Activated T-helper 1 cell treated with Interleukin-2 at 50 U/mL for 16 hours (primary cell): ENCODE results near the gene MMP24OS.
A peak's percentile ranks its signal among the peaks of the same experiment; 100 is the strongest.

ENCODE experiments used
- DNase-seq: peaks from one replicate; pipeline ENCODE4 v3.0.0-alpha.2; 2020; ENCODE audit warnings: low read depth

MMP24OS gene

DNA sequence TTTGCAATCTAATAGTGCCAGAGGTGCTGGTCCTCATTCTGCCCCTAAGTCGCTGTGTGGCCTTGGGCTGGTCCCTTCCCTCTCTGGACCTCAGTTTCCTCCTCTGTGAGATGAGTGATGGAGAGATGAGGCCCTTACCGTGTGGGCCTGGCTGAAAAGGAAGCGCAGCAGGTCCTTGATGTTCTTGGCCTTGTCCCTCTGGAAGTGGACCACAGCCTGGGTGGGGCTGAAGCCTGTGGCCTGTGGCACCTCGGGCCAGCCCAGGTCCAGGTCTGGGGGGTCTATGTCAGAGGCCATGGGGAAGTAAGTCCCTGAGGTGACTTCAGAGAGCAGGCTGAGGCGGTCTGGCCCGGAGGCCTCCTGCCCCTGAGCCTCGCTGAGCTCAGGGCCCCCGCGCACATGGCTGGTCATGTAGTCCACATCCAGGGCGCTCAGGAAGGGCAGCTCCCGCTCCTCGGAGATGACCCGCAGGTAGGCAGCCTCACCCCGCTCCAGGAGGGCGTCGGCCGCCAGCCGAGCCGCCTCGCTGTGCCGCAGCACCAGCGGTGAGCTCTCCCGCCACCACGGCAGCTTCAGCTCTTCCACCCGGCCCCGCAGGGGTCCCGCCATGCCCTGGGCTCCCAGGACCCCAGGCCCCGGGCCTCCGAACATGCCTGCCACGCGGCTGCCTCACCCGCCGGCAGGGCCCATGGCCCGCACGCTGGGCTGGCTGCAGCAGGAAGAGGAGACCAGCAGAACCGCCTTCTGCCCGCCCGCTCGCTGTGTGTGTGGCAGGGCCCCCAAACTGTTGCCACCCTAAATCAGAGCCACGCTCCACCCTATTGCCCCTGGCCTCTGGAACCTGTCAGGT is 14.0 kb upstream of the MMP24OS start, which contains the start of gene FAM83C:
FAM83C (minus strand) TSS at position 772 of the 850 bp plus-strand sequence; CDS start at position 651, 121 bp downstream.
- DNase-seq, result no peak

DNA sequence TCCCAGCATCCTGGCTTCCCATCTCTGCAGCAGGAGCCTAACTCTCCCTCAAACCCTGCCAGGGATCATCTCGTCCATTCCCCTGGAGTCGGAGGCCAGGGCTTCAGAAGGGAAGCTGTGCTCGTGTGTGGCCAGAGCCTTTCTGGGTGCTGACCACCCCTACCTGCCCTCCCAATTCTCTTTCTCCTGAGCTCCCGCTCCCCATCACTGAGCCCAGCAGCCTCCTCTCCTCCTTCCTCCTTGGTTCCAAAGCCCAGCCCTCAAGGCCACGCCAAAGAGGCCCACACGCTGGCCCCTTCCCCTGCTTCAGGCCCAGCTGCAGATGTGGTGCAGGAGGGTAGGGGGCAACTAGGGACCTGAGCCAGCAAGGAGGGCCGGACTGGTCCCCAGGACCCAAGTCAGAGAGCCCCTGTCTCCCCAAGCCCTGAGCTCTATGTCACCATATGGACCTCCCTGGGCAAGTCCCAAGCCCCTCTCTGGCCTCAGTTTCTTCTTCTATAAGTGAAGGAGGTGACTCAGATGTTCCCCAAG is 13.0 kb upstream of the MMP24OS start:
- no peak for DNase-seq

DNA sequence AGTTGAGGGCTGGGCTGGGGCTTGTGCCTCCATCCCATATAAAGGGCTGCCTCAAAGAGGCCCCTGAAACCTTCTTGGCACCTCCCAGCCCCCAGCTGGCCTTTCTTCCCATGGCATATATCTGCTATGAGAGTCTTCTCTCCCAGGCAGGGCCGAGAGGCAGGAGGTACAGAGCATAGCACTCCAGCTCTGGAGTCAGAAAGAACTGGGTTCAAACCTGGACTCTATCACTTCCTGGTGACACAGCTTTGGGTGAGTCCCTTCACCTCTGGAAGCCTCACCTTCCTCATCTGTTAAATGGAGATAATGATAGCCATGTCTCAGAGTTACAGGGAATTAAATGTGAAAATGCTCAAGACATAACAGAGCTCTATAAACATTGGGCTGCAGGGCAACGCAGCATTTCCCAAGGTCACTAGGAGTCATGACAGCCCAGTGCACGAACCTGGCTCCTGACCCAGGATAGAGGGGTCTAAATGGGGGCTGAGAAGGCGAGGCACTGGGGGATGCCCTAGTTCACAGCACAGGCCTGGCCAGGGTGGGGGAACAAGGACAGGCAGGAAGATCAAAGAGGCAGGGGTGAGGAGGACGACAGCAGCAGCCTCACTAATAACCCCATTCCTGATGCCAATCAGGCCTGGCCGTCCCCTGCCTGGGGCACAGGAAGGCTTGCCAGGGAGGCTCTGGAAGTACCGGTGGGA is 12.4 kb upstream of the MMP24OS start:
- no peak for DNase-seq

DNA sequence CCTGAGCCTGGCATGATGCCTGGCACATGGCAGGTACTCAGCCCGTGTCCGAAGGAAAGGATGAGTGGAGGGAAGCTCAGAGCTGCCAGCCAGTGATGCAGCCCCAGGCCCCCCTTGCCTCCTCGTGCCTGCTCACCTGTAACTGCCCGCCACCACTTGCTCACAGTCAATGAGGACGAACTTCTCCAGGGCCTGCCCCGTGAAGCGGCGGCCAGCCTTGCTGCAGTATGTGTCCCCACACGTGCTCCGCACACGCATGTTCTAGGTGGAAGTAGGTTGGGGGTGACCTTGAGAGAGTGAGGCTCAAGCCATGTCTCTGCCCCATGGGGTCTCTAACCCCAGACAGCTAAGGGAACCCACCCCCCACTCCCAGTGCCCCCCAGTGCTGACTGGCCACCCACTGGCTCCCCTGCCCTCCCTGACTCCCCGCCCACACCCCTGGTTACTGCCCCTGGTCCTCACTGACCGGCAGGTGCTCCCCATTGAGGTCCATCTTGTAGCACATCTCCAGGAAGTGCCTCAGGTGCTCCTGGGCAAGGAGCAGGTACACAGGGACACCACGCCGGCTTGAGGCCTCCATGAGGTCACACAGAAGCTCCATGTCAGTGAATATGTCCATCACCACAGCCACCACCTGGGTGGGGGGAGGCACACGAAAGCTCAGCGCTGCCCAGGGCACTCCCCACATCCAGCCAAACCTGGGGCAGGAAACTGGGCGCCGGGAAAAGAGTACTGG is 10.6 kb upstream of the MMP24OS start:
- no peak for DNase-seq

DNA sequence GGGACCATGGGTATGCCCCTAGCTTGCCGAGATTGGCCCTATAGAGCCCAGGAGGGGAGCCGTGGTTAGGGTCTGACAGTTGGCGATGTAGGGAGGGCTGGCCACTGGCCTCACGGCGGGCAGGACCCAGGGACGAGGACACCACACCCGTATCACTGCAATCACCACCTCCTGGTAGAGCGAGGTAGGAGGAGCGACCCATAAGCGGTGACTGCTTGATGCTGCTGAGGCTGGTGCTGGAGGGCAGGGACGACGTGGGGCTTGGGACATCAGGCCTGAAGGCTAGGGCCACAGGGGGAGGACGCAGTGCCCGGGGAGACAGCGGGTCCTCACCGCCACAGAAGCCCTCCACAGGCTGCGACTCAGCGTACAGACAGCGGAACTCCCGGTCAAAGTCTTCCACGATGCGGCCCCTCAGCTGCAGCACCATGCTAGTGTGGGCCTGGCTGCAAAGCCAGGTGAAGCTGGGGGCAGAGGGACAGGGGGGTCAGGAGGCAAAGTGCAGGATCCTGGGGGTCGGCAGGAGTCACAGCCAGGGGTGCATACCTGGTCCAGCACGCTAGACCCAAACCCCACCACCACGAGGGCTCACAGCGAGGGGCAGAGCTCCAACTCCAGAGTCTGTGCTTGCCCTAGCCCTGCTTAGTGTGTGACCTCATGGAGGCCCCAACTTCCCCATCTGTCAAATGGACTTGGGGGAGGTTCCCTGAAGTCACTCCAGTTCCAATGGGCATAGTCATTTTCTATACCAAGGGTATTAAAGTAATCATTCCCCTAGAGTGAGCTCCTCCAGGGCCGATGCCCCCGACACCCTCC is 9.8 kb upstream of the MMP24OS start:
- no peak for DNase-seq

DNA sequence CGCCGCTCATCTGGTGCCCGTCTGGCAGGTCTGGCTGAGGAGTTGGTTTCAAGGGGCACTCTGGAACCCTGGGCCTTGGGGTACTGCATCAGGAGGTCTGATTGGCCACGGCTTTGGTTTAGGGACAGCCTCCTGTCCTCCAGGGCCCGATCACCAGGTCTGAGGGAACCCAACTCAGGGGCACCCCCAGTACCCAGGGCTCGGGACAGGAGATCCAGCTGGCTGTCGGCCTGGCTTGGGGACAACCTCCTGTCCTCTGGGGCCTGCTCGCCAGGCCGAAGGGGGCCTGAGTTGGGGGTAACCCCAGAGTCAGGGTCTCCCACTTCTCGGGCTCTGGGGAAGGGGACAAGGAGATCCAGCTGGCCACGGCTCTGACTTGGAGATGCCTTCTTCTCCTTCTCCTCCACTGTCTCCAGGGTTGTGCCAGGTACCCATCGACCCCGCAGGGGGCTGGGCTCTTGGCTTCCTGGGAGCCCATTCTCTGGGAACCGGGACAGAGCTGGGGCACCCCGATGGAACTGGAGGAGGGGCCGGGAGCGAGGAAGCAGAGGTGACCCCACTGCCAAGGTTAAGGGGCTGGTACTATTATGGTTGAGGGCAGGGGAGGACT is 9.1 kb upstream of the MMP24OS start:
- DNase-seq, result no peak

DNA sequence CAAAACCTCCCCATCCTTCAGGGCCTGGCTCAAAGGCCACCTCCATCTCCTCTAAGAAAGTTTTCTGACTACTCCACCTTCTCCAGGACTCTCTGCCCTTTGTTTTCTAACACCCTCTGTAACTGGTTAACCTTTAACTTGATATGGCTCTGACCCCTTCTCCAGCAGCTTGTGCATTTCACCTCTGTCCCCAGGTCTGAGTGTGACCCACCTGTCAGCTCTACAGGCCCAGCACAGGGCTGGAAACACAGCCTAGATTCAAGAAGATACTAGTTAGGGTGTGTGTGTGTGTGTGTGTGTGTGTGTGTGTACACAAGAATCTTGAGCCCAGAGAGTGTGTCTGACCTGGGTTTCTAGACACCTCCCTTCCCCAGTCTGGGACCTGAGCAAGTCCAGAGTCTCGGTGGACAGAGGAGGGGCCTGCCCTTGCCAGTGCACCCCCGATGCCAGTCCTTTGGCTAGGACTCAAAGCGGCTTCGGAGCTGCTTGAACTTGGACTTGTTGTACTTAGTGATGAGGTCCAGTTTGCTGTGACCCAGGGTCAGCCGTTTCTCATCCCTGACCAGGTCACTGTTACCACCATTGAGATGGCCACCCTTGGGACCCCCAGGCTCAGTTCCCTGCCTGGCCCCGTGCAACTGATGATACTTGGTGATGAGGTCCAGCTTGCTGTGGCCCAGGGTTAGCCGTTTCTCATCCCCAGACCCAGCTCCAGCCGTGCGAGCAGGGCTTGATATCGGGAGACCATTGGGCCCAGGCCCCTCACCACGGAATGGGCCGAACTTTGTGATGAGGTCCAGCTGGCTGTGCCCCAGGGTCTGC is 8.4 kb upstream of the MMP24OS start:
- no peak for DNase-seq

DNA sequence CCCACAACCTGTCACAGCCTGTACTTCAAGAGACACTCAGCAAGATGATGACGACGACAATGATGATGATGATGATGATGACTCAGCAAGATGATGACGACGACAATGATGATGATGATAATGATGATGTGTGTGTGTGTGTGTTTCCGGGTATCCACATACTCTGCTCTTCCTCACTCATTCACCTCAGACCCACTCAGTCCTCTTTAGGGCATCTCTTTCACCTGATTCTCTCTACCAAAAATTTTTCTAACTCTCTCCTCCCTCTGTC is 7.8 kb upstream of the MMP24OS start:
- DNase-seq, result no peak

DNA sequence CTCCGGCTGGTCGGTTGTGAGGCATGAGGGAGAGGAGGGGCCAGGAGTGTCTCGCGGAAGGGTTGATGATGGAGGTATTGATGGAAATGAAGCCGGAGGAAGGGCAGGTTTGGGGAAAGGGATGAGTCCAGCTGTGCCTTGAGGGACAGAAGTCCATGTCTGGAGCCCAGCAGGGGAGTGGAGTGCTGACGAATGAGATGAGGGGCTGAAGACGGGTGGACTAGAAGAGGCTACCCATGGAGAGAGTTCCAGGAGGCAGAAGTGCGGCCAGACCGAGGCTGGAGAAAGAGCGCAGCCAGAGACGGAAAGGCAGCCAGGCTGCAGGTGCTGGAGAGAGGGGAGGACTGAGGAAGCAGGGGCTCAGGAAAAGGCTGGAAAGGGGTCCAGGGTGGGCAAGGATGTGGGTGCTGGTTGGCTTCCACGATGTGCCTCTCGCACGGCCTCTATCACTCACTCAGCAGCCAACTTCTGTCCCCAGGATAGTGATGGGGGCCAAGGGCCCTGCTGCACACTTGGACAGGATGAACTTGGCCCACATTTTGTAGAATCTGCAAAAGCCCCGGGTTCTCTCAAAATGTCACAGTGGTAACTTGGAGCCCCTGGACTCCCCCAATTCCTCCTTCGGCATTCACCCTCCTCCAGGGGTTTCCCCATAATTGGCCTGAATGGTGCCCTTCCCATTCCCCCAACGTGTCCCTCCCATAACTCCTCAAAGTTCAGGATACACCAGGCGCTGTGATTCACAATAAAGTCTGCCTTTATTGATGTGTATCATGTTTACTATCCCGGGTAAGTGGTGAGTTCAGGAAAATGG is 7.3 kb upstream of the MMP24OS start:
- DNase-seq, result no peak

DNA sequence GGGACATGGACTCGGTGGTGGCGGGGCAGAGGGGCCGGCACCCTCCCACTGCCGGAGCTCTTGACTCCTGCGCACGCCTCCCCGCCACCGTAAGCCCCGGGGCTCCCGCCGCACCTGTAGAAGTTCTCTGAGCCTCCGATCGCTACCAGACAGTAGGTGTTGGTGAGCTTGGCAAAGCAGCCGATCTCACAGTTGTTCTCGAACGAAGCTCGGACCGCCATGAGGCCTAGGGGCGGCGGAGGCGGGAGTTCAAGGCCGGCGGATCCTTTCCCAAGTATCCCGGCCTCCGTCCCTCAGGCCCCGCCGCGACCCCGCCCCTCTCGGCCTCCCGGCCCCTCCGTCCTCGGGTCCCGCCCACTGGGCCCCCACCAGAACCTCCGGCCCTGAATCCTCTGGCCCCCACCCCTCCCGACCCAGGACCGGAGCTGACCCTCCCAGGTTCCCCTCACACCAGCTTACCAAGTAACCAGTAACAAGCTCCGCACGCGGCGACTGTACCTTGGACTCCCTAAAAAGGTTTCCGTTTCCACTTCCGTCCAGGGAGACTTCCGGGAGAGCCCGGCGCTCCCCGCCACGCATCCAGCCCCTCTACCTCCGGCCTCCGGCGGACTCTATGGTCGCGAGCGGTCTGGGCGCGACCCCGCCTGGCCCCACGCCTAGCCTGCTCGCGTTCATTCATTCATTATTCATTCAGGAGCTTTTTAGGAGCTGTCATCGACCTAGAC is 6.5 kb upstream of the MMP24OS start, which contains the start of gene EIF6:
EIF6 (minus strand) TSS at position 506 of the 725 bp plus-strand sequence; CDS start at position 221, 285 bp downstream.
- DNase-seq, result peak; percentile 53

DNA sequence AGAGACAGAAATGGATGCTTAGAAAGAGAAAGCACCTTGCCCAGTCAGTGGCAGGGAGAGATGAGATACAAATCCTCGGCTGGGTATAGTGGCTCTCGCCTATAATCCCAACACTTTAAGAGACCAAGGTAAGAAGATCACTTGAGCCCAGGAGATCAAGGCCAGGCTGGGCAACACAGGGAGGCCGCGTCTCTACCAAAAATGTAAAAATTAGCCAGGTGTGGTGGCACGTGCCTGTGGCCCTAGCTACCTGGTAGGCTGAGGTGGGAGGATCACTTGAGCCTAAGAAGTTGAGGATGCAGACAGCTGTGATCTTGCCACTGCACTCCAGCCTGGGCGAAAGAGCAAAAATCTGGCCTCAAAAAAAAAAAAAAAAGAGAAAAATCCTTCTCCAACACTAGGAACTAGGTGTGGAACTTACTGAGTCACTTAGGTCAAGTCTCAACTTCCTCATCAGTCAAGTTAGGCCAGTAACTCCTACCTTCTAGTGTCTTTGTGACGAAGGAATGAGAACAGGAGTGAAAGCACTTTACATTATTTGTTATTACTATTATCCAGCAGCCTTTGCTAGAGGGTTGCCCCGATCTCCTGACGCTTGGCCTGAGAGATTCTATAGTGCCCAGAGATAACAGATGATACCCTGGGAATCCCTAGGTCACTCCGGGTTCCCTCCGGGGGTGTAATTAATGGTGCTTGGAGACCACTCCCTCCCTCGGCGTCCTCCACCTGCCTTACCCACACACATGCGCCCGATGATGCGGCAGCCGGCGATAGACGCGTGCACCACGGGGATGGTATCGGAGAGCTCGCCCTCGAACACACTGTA is 5.7 kb upstream of the MMP24OS start:
- no peak for DNase-seq

DNA sequence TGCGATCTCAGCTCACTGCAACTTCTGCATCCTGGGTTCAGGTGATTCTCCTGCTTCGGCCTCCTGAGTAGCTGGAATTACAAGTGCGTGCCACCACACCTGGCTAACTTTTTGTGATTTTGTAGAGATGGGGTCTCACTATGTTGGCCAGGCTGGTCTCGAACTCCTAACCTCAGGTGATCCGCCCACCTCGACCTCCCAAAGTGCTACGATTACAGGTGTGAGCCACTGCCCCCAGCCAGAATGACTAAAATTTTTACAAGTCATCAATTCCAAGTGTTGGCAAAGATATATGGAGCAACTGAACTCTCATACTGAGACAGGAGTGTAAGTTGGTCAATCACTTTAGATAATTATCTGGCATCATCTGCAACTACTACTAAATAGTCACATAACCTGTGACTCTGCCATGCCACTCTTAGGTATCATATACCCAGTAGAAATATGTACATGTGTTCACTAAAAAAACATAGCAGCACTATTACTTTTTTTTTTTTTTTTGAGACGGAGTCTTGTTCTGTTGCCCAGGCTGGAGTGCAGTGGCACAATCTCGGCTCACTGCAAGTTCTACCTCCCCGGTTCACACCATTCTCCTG is 3.7 kb upstream of the MMP24OS start:
- DNase-seq, result no peak

DNA sequence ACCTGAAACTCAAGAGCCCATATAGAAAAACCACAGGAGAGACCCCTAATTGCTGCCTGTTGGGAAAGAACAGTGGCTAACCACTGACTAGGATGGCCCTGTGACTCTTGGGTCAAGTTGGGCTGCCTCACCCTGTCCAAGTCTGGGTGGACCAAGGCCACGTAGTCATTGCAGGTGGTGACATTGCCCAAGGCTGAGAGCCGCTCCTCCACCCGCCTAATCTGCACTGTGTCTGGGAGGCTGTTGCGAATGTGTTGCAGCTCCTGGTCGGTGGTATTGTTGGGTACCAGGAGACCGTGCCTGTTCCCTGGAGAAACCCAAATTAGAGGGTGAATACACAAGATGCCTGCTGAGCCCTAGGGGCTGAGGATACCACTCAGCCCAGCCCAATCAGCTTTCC is 2.6 kb upstream of the MMP24OS start:
- DNase-seq, result no peak

DNA sequence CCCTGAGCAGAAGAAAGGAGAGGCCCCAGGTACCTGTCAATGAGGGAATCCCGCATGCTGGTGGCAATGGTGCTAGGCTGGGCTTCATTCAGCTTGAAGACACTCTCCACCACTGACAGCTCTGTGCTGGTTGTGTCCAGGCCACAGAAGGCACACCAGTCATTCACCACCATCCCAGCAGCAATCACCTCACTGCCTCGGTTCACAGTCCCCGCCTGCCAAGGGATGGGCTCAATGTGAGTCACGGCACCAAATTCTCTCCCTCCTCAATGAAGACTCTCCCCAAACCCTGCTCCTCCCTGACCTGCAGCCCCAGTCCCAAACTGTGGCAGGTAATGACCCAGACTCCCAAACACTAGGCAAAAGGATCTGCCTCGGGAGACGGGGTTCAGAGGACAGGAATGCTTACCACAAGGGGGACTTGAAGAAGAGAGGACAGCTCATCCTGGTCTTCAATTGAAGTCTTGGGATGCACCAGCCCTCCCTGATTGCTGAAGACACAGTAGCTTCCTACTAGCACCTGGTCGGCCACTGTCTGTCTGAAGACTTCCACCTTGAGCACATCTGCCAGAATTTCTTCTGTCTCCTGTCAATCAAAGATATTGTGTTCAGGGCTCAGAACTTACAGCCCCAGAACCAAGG is 1.7 kb upstream of the MMP24OS start:
- no peak for DNase-seq

DNA sequence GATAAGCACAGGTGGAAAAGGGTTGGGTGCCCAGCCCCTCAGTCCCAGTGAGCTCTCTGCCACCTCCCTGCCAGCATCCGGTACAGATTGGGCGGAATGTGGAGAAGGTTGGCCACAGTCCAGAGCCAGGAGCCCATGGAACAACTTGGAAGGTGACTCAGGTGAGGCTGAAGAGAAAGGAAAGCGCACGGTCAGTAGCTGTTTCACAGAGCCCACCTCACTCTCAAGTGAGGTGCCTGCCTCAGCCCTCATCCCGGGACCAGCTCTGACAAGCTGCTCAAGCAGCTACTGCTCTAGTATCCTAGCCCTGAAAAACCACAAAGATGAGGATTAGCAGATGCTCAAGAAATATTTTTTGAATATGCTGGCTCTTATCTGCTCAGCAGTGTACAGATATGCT is 1.1 kb upstream of the MMP24OS start:
- no peak for DNase-seq

DNA sequence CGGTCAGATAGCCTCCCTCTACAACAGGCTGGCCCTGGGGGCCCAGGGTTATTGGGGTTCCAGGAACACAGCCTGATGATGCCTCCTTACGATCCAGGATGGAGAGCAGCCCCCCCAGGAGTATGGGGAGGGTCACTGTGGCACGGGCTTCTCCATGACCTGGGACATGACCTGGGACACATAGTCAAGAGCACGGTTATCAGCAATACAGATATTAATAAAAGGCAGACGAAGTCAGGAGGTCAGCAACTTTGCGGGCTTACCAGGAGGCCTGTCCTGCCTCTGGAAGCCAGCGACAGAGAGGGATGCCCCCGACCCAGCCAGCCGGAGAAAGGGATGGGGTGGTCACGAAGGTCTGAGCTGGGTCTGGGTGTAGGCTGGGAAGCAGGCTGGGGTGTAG is 795 bp downstream of the MMP24OS start:
- DNase-seq, result no peak

DNA sequence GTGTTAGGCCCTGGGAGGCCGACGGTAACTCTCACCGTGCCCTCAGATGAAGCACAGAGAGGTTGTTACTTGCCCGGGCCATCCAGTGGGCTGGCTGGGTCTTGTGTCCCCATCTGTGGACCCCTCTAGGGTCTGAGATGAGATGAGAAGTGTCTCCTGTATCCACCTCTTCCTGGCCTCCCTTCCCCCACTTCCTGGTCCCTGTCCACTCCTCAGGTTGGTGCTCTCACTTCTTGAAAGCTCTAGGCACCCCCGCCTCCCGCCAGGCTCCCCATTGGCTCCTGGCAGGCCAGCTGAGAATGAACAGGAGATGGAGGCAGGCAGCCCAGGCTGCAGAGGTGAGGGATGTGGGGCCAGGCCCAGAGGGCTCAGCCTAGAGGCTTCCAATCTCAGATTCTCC is 1.5 kb downstream of the MMP24OS start:
- DNase-seq, result no peak
